Hematopoietic multipotent progenitor cell treated with erythropoietin and hydrocortisone succinate and interleukin-3 and kit ligand, for 6 days (in vitro differentiated cells): ENCODE results near the gene CCDC97.
"Not testable (repeated sequence)": the region's sequence is repeated elsewhere in the genome, so short reads cannot be mapped to it uniquely, and the experiment has no call there.

Source experiments
- DNase-seq: peaks from one replicate; pipeline ENCODE4 v3.0.0-alpha.2; 2015

CCDC97 gene

GRCh38 chr19:41310033-41310831 is at the start of gene CCDC97:
Gene CCDC97, plus strand, starts transcription at chr19:41310172. Its CDS starts 139 bp downstream, at chr19:41310311.
- peak; percentile 91 for DNase-seq

- DNase-seq = no peak
Measured at GRCh38 chr19:41261474-41262190, 48.3 kb upstream of the CCDC97 start.

GRCh38 chr19:41263042-41263849 is 46.7 kb upstream of the CCDC97 start:
- DNase-seq = peak; percentile 87

GRCh38 chr19:41263850-41264580 is 46.0 kb upstream of the CCDC97 start, which contains the start of gene HNRNPUL1:
Gene HNRNPUL1, plus strand, starts transcription at chr19:41264372. Its CDS starts 132 bp downstream, at chr19:41264504.
- peak; percentile 100 for DNase-seq

- DNase-seq = peak; percentile 74
Measured at GRCh38 chr19:41264581-41265394, 45.2 kb upstream of the CCDC97 start.

- DNase-seq = peak; percentile 45
Measured at GRCh38 chr19:41265395-41266153, 44.4 kb upstream of the CCDC97 start.

- no peak for DNase-seq
Measured at GRCh38 chr19:41269055-41269454, 40.9 kb upstream of the CCDC97 start.

- no peak for DNase-seq
Measured at GRCh38 chr19:41269571-41269970, 40.4 kb upstream of the CCDC97 start.

GRCh38 chr19:41273076-41273475 is 36.9 kb upstream of the CCDC97 start:
- DNase-seq = no peak

- no peak for DNase-seq
Measured at GRCh38 chr19:41274802-41275201, 35.2 kb upstream of the CCDC97 start.

GRCh38 chr19:41276231-41276630 is 33.7 kb upstream of the CCDC97 start:
- DNase-seq = peak; percentile 37

- no peak for DNase-seq
Measured at GRCh38 chr19:41278478-41278877, 31.5 kb upstream of the CCDC97 start.

GRCh38 chr19:41288673-41289530 is 21.1 kb upstream of the CCDC97 start:
- no peak for DNase-seq

- not testable (repeated sequence) for DNase-seq
Measured at GRCh38 chr19:41289814-41290213, 20.2 kb upstream of the CCDC97 start.

- DNase-seq = no peak
Measured at GRCh38 chr19:41294393-41294792, 15.6 kb upstream of the CCDC97 start.

GRCh38 chr19:41295499-41295898 is 14.5 kb upstream of the CCDC97 start:
- no peak for DNase-seq

GRCh38 chr19:41296433-41296871 is 13.5 kb upstream of the CCDC97 start:
- DNase-seq = no peak

- no peak for DNase-seq
Measured at GRCh38 chr19:41297628-41298347, 12.2 kb upstream of the CCDC97 start.
